NCI-H1694 (cell line): ENCODE data around the gene ANKRD60.

ENCODE experiments used
- DNase-seq: peaks from one replicate; lab custom pipeline; 2025; lab: John Stamatoyannopoulos, UW

ANKRD60 gene

GRCh38 chr20:58192567-58192966 is 35.9 kb downstream of the ANKRD60 start:
- DNase-seq = no peak

DNA sequence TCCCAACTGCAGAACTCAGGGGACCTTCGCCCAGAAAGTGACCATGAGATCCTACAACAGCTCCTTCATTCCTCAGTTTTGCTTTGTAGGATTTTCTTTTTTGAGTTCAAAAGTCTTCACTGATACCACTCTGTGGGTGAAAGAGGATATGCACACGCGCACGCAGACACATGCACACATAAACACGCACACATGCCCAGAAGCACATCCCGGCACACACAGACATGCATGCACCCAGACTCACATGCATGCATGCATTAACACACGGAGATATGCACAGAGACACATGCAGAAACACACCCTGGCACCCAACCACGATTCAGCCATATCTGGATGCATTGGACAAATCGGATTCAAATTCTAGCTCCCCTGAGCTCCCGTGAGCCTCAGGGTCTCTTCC is 36.4 kb downstream of the ANKRD60 start:
- DNase-seq = no peak

DNA sequence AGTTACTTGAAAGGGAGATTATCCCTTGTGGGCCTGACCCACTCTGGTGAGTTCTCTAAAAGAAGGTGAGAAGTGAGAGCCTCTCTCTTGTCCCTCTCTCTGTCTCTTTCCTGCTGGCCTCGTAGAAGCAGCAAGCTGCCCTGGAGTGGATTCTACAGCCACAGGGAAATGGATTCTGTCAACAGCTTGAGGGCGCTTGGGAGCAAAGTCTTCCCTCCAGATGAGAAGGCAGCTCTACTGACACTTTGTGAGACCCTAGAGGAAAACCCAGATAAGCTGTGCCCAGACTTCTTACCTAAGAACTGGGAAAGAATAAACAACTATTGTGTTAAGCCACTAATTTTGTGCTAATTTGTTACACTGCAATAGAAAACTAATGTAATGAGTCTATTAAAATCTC is 39.9 kb downstream of the ANKRD60 start:
- DNase-seq = no peak

DNA sequence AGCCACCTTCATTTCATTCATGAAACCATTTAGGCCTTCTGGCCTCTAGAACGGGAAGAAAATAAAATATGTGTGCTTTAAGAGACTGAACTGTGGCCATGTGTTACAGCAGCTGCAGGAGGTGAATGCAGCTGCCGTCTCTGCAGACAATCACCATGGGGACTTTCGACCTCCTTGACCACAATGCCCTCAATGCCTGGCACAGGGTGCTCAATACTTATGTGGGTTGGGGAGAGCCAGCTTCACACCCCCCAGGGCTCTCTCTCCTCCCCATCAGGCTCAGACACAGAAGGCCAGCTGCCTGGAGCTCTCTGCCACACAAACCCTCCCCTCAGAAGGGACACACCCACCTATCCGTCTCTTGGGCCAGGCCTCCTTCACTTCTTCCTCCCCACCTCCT is 43.5 kb downstream of the ANKRD60 start:
- DNase-seq = no peak

DNA sequence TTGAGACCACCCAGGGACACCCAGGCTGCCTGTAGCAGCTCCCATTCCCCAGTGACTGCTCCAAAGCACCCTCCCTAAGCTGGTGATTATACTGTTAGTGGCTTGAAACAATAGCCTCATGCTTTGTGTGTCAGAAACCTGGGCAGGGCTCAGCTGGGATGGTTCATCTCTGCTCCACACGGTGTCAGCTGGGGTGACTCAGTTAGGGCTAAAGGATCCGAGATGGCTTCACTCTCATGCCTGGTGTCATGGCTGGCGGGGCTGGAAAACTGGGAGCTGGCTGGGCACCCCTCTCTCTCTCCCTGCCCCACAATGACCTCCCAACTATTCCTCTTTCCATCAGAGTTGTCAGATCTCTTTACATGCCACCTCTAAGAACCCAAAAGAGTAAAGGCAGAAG is 44.4 kb downstream of the ANKRD60 start:
- DNase-seq = no peak

GRCh38 chr20:58182521-58183140 is 45.8 kb downstream of the ANKRD60 start:
- DNase-seq = no peak

- no peak for DNase-seq
Observed at GRCh38 chr20:58179432-58180099, 48.9 kb downstream of the ANKRD60 start.

DNA sequence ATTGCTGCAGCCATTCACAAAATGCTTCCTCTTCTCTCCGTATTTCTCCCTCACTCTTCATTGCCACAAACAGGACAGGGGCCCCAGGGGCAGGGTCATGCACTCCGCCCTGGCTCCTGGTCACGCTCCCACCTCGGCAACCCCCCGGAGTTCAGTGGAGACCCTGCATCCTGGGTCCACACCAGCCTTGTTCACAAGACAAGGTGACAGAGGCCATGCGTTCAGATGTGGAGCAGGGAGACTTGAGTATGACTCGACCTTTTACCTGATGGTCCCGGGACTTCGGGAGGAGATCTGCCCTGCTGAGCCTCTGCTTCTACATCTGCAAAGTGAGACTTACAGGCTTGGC is 49.4 kb downstream of the ANKRD60 start:
- DNase-seq = no peak

- no peak for DNase-seq
Observed at GRCh38 chr20:58177799-58178198, 50.7 kb downstream of the ANKRD60 start.

- no peak for DNase-seq
Observed at GRCh38 chr20:58175836-58176235, 52.6 kb downstream of the ANKRD60 start.

DNA sequence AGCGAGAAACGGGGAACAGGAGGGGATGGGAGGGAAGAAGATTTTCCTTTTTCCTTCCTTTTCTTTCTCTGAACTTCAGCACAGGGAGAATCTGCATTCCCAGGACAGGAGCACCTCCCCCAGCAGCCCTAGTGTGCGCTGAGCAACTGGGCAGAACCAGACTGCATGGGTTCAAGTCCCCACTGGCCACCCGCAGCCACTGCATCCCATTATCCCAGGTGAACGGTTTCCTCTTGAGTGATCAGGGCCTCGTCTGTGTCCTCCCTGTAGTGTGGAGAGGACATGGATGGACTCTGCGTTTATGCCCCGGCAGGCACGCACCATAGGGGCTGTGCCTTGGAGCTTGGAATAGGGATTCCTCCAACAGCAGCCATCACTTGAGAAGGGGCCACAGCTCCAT is 53.0 kb downstream of the ANKRD60 start:
- DNase-seq = no peak

DNA sequence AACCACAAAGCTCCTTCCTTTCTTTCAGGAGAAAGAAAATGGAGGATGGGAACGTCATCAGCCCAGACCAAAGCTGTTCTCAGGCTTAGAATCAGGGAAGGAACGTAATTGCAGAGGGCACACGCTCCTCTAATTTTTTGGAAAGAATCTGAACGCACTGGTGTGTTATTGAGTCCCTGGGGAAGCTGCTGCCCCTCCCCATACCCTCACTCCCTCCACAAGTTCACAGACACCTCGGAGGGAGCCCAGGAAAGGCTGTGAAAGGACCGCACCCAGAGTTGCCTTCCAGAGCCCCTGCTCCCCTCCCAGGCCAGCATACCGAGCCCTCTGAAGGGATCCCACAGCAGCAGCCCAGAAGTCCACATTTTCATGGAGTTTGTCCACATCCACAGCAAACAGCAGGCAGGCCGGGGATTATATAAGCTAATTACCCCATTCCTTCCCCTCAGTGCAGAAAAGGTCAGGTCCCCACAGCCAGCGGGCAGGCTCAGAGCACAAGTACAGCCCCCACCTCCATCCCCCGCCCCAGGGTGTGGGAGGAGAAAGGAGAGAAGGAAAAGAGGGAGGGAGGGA is 53.7 kb downstream of the ANKRD60 start:
- no peak for DNase-seq

GRCh38 chr20:58173930-58174707 is 54.3 kb downstream of the ANKRD60 start:
- DNase-seq = no peak

GRCh38 chr20:58173091-58173490 is 55.4 kb downstream of the ANKRD60 start:
- DNase-seq = no peak

- no peak for DNase-seq
Observed at GRCh38 chr20:58171796-58172425, 56.5 kb downstream of the ANKRD60 start.

DNA sequence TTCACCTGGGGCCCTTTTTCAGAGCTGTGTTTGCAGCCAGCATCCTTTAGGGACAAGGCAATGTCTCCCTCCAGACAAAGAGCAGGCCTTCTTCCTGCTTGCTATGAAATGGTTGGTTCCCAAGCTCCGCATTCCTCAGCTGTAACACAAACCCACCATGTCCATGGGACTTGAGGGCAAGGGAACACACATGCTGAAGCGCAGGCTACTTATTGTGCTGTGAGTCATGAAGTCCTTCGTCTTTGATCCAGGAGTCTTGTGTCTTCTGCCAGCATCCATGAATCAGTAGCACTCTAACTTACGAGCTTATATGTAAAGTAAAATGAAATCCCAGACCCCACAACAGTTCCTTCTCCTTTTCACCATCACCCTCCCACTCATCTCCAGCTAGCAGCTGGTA is 59.0 kb downstream of the ANKRD60 start:
- DNase-seq = no peak

DNA sequence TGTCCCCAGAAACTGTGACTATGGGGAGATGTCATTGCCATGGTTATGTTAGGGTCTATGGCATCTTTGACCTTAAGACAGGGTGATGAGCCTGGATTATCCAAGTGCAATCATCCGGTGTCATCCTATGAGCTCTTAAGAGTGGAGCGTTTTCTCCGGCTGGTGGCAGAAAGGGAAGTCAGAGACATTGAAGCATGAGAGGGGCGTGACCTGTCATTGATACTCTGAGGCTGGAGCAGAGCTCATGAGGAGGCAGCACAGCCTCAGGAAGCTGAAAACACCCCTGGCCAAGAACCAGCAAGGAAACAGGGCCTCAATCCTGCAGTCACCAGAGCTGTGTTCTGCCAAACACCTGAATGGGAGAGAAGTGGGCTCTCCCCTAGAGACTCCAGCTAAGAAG is 59.6 kb downstream of the ANKRD60 start:
- DNase-seq = no peak

GRCh38 chr20:58167759-58168158 is 60.7 kb downstream of the ANKRD60 start:
- no peak for DNase-seq
